Measurements from ENCODE around the gene ADAM12. TPM values are rescaled to one million over a fixed set of nuclear protein-coding genes. Genes with fewer than 3 reads are reported as not detected.

Gene ADAM12
- total and polyA plus RNA-seq, 4 donors, result 0.03 to 0.33 (median 0.19) TPM

- no peak for DNase-seq (ENCODE audit: low spot score)
- Histone ChIP-seq H3K4me3 (ENCODE audit: low read depth in 1 of 3, low read length in 3 of 3) (no peak overlapping the region), H3K27me3 (ENCODE audit: control insufficient read depth in 4 of 4, insufficient read depth in 4 of 4, low read length in 3 of 4) (peaks cover 0 to 2% (median 0%) of the 10 kb centered on the region in 4 donors), H3K27ac (ENCODE audit: low read depth in 1 of 2, low read length in 2 of 2) (no peak overlapping the region), H3K9ac (ENCODE audit: low read depth in 1 of 2, low read length in 2 of 2) (no peak overlapping the region), H3K9me3 (ENCODE audit: control insufficient read depth in 4 of 4, low read length in 3 of 4) (no peaks in the 10 kb centered on the region), H3K4me1 (ENCODE audit: control insufficient read depth in 4 of 4, insufficient read depth in 4 of 4, low read length in 3 of 4) (no peaks in the 10 kb centered on the region), H3K36me3 (ENCODE audit: control insufficient read depth in 4 of 4, insufficient read depth in 3 of 4, low read depth in 1 of 4, low read length in 3 of 4) (no peaks in the 10 kb centered on the region)
- TF ChIP-seq HNF4A (conservative IDR thresholded peaks at IDR 0.05) (no peak), NR2F2 (IDR thresholded peaks at IDR 0.05) (no peak), RAD21 (IDR thresholded peaks at IDR 0.05) (no peak), EGR1 (IDR thresholded peaks at IDR 0.05; ENCODE audit: low read depth in 2 of 2) (no peak), TAF1 (conservative IDR thresholded peaks at IDR 0.05) (no peak), YY1 (IDR thresholded peaks at IDR 0.05) (no peak), ATF3 (IDR thresholded peaks at IDR 0.05) (no peak), RXRA (IDR thresholded peaks at IDR 0.05) (no peak), HNF4G (IDR thresholded peaks at IDR 0.05) (no peak), ZBTB33 (IDR thresholded peaks at IDR 0.05) (no peak), JUND (IDR thresholded peaks at IDR 0.05) (no peak), REST (IDR thresholded peaks at IDR 0.05) (no peak), GABPA (IDR thresholded peaks at IDR 0.05 in 1 of 2, conservative IDR thresholded peaks at IDR 0.05 in 1 of 2) (no peak), MAX (IDR thresholded peaks at IDR 0.05) (no peak), SP1 (IDR thresholded peaks at IDR 0.05) (no peak), FOXA1 (IDR thresholded peaks at IDR 0.05) (no peak)
- TF ChIP-seq, protein P1, sequence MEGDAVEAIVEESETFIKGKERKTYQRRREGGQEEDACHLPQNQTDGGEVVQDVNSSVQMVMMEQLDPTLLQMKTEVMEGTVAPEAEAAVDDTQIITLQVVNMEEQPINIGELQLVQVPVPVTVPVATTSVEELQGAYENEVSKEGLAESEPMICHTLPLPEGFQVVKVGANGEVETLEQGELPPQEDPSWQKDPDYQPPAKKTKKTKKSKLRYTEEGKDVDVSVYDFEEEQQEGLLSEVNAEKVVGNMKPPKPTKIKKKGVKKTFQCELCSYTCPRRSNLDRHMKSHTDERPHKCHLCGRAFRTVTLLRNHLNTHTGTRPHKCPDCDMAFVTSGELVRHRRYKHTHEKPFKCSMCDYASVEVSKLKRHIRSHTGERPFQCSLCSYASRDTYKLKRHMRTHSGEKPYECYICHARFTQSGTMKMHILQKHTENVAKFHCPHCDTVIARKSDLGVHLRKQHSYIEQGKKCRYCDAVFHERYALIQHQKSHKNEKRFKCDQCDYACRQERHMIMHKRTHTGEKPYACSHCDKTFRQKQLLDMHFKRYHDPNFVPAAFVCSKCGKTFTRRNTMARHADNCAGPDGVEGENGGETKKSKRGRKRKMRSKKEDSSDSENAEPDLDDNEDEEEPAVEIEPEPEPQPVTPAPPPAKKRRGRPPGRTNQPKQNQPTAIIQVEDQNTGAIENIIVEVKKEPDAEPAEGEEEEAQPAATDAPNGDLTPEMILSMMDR (IDR thresholded peaks at IDR 0.05; ENCODE audit: low read depth, low read length, missing input control), result no peak
- WGBS, result 80% methylated on average over 2 of the region's 2 CpGs
These were observed 115.8 kb downstream of the ADAM12 start for GRCh38 chr10:126272526-126272925.

DNA sequence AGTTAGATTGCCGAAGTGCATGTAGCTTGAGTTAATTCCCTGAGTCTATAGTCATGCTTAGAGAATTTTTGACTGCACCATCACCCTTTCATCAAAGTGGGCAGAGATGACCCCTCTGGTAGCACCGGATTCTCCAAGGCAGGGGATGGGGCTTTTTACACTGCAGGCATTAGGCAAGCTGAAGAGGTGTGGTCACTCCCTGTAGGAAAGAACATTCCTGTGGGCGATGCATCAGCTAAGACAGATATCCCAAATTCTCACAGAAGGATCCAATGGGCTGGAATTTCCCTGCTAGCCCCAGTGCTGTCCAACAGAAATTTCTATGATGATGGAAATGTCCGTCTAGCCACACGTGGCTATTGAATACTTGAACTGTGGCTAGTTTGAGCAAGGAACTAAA, 118.2 kb downstream of the ADAM12 start:
- 85% methylated on average over 5 of the region's 5 CpGs for WGBS
- no peak for TF ChIP-seq NR2F2 (IDR thresholded peaks at IDR 0.05)
- TF ChIP-seq SP1 (IDR thresholded peaks at IDR 0.05), result no peak
- no peak for TF ChIP-seq EGR1 (IDR thresholded peaks at IDR 0.05; ENCODE audit: low read depth in 2 of 2)
- no peak for TF ChIP-seq FOXA2 (IDR thresholded peaks at IDR 0.05)
- TF ChIP-seq, protein P1 (IDR thresholded peaks at IDR 0.05; ENCODE audit: low read depth, low read length, missing input control), result no peak
- TF ChIP-seq HNF4A (conservative IDR thresholded peaks at IDR 0.05), result no peak
- TF ChIP-seq YY1 (IDR thresholded peaks at IDR 0.05), result no peak
- TF ChIP-seq FOXA1 (IDR thresholded peaks at IDR 0.05), result no peak
- no peak for TF ChIP-seq REST (IDR thresholded peaks at IDR 0.05)
- TF ChIP-seq ATF3 (IDR thresholded peaks at IDR 0.05), result no peak
- no peak for TF ChIP-seq RAD21 (IDR thresholded peaks at IDR 0.05)

More for the DNA sequence above, 118.2 kb downstream of the ADAM12 start:
- DNase-seq (ENCODE audit: low spot score), result no peak
- no peaks in the 10 kb centered on the region for H3K4me1 ChIP-seq (ENCODE audit: control insufficient read depth in 4 of 4, insufficient read depth in 4 of 4, low read length in 3 of 4)
- H3K27ac ChIP-seq (ENCODE audit: low read depth in 1 of 2, low read length in 2 of 2), result no peak overlapping the region
- H3K4me3 ChIP-seq (ENCODE audit: low read depth in 1 of 3, low read length in 3 of 3), result no peak overlapping the region
- no peaks in the 10 kb centered on the region for H3K36me3 ChIP-seq (ENCODE audit: control insufficient read depth in 4 of 4, insufficient read depth in 3 of 4, low read depth in 1 of 4, low read length in 3 of 4)
- no peaks in the 10 kb centered on the region for H3K9me3 ChIP-seq (ENCODE audit: control insufficient read depth in 4 of 4, low read length in 3 of 4)
- no peak overlapping the region for H3K9ac ChIP-seq (ENCODE audit: low read depth in 1 of 2, low read length in 2 of 2)
- H3K27me3 ChIP-seq (ENCODE audit: control insufficient read depth in 4 of 4, insufficient read depth in 4 of 4, low read length in 3 of 4), result no peaks in the 10 kb centered on the region

Data from liver (tissue), 9 donors.